OCI-LY3 (cell line): ENCODE results near the gene ADNP.

Source experiments
- EZH2phosphoT487 ChIP-seq: fragments of 200-600 bp; shearing (Covaris generic); IDR thresholded peaks from 2 replicates; pipeline ENCODE4 v1.6.1; 2018; ENCODE audit warnings: antibody characterized with exemption, mixed run types, low read depth
- TF ChIP-seq, protein P1 (sequence below): fragments of 200-600, 300-600 bp; sonication (generic); IDR thresholded peaks from 2 replicates; pipeline ENCODE4 v1.5.1; 2014; ENCODE audit warnings: antibody characterized with exemption, low read length, low read depth

DNA sequence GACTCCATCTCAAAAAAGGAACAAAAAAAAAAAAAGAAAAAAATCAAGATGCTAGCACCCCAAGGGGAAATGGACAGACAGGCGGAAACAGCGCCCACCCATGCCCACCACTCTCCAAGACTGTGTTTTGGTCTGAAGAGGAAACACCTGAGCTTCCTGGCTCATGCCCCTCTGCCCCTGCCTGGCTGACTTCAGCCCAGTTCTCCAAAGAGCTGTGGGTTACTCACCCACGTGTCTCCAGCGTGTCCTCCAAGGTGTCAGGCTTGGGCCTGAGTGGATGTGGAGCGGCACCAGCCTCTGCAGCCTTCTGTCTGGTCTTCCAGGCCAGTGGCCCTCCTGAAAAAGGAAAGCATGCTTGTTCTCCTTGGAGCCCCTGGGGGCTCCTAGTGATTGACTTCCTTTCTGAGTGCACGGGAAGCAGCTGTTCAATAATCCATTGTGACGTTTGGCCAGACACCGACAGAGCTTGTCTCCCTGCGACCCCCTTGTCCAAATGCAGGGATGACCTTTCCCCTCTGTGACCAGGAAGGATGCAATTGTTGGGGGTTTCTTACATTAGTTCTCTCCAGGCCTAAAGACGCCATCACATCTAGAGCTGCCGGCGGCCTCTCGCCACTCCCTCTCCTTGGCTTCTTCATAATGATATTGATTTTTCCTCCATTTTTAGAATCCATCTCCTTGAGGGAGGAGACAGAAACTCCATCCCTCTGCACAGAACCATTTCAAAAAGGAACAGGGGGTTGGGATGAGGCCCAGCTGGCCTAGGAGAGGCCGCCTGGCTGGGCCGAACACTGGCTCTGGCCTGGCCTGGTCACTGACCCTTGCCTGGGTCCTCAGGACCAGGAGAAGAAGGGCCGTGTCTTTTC is 58.4 kb downstream of the ADNP start:
- TF ChIP-seq, protein P1, sequence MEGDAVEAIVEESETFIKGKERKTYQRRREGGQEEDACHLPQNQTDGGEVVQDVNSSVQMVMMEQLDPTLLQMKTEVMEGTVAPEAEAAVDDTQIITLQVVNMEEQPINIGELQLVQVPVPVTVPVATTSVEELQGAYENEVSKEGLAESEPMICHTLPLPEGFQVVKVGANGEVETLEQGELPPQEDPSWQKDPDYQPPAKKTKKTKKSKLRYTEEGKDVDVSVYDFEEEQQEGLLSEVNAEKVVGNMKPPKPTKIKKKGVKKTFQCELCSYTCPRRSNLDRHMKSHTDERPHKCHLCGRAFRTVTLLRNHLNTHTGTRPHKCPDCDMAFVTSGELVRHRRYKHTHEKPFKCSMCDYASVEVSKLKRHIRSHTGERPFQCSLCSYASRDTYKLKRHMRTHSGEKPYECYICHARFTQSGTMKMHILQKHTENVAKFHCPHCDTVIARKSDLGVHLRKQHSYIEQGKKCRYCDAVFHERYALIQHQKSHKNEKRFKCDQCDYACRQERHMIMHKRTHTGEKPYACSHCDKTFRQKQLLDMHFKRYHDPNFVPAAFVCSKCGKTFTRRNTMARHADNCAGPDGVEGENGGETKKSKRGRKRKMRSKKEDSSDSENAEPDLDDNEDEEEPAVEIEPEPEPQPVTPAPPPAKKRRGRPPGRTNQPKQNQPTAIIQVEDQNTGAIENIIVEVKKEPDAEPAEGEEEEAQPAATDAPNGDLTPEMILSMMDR = no peak
- TF ChIP-seq EZH2phosphoT487 = no peak
